Breast epithelium (tissue), 3 donors: ENCODE results near the gene MPRIP.

Source experiments
- POLR2AphosphoS5 ChIP-seq, 3 donors: sonication (generic); formaldehyde crosslinking; IDR thresholded peaks; one replicate each; pipeline ENCODE4 v1.6.1; 2017; ENCODE audit warnings: antibody characterized with exemption in 3 of 3
- TF ChIP-seq, protein P1 (sequence below), 3 donors: fragments of 450-650 bp; IDR thresholded peaks; one replicate each; pipeline ENCODE4 v1.5.1; 2016 to 2017; ENCODE audit warnings: antibody characterized with exemption in 3 of 3, mild to moderate bottlenecking in 3 of 3, moderate library complexity in 3 of 3

GRCh38 chr17:17020821-17021193 lies 21.4 kb upstream of the MPRIP start:
- no peak for TF ChIP-seq POLR2AphosphoS5 (IDR thresholded peaks at IDR 0.05)
- TF ChIP-seq, protein P1, sequence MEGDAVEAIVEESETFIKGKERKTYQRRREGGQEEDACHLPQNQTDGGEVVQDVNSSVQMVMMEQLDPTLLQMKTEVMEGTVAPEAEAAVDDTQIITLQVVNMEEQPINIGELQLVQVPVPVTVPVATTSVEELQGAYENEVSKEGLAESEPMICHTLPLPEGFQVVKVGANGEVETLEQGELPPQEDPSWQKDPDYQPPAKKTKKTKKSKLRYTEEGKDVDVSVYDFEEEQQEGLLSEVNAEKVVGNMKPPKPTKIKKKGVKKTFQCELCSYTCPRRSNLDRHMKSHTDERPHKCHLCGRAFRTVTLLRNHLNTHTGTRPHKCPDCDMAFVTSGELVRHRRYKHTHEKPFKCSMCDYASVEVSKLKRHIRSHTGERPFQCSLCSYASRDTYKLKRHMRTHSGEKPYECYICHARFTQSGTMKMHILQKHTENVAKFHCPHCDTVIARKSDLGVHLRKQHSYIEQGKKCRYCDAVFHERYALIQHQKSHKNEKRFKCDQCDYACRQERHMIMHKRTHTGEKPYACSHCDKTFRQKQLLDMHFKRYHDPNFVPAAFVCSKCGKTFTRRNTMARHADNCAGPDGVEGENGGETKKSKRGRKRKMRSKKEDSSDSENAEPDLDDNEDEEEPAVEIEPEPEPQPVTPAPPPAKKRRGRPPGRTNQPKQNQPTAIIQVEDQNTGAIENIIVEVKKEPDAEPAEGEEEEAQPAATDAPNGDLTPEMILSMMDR (IDR thresholded peaks at IDR 0.05), result no peak
